GM18511 (cell line): ENCODE results near the gene CD1D.

Source experiments
- ATAC-seq: cut with Tn5 transposase; IDR thresholded peaks from one replicate; pipeline ENCODE4 v1.9.1; 2021; ENCODE audit warnings: mild to moderate bottlenecking, moderate library complexity; ENCODE audit not compliant: unreplicated experiment

Gene CD1D

GRCh38 chr1:158180741-158181576, at the start of gene CD1D:
Gene CD1D (plus strand): TSS chr1:158180895. CDS start chr1:158181102, 207 bp downstream.
- no peak for ATAC-seq

DNA sequence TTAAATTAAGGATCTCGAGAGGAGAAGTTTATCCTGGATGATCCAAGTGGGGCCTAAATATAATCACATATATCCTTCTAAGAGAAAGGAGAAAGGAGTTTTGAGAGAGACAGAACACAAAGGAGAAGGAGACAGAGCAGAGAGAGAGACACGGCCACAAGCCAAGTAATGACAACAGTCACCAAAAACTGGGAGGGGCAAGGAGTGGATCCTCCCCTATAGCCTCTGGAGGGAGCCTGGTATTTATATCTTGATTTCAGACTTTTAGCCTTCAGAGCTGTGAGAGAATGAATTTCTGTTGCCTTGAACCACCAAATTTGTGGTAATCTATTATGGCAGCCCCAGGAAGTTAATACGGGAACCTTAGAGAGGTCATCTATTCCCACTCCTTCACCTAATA, 49.5 kb upstream of the CD1D start:
- no peak for ATAC-seq

GRCh38 chr1:158140764-158141192, 39.9 kb upstream of the CD1D start:
- no peak for ATAC-seq

GRCh38 chr1:158145173-158145719, 35.4 kb upstream of the CD1D start:
- ATAC-seq = no peak

DNA sequence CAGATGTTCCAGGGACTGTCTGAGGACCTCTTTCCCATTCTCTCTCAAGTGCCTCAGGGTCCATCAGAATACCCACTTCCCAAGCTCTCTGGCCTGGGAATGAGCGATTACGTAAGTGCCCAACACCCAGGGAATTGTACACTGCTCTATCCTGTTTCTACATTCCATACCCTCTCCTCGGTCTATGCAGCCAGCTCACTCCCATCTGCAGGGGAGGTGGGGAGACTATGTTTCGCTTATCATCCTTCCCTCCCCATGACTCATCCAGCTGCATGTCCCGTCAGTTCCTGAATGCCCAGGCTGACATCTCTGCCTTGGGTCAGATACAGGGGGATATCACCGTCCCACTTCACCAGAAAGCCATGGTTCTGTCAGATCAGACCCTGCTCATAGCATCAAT, 34.5 kb upstream of the CD1D start:
- no peak for ATAC-seq

DNA sequence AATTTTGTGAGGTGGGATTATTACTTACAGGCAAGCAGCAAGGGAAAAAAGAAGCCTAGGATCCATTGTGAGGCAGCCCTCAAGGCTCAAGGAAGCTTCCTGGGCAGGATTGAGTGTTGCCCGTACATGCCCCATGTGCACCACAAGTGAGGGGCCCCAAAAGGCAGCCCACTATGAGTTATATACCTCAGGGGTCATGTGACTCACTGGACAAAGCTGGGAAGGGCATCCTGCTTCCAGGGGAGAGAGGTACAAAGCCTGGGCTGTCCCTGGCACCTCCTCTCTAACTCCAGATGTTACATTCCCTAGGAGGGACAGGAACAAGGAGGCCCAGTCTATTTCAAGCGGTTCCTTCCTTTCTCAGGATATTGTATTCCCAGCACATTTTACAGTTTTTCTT, 34.0 kb upstream of the CD1D start:
- no peak for ATAC-seq

GRCh38 chr1:158147401-158147800, 33.3 kb upstream of the CD1D start:
- ATAC-seq = no peak

GRCh38 chr1:158147869-158148268, 32.8 kb upstream of the CD1D start:
- ATAC-seq = no peak

DNA sequence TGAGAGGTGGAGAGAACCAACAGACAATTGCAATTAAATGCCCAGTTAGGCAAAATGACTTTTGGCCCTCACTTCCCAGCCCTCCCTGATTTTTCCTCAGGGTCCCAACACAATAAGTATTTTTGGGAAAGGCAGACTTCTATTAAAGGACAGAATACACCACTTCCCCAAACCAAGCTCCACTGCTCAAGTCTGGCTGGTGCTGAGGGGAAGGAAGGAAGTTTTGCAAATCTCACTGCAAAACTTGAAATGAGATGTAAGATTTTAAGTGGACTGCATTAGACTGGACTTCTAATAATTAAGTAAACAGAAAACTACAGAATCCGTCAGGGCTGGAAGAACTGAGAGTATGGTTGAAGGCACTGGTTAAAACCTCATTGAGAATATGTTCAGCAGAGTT, 32.2 kb upstream of the CD1D start:
- no peak for ATAC-seq

DNA sequence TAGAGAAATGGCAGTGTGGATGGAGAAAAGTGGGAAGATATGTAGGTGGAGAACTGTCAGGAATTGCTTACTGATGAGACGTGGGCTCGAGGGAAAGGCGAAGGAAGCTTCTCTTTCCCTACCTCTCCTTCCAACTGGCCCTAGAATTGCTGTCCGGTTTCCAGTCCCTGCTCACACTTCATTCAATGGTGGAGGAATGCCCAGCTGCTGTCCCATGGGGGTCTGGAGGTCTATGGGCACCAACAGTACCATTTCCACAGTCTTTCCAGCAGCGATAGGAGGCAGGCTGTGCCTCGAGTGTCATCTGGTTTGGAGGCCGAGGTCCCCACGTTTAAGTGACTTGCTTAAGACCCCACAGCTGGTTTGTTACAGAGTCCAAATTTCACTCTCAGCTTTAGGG, 31.5 kb upstream of the CD1D start:
- ATAC-seq = no peak

GRCh38 chr1:158149577-158150269, 31.0 kb upstream of the CD1D start:
- no peak for ATAC-seq

GRCh38 chr1:158150523-158150922, 30.2 kb upstream of the CD1D start:
- ATAC-seq = no peak

GRCh38 chr1:158153179-158153578, 27.5 kb upstream of the CD1D start:
- ATAC-seq = no peak

- no peak for ATAC-seq
These were observed 26.8 kb upstream of the CD1D start for GRCh38 chr1:158153746-158154444.

- ATAC-seq = no peak
These were observed 26.2 kb upstream of the CD1D start for GRCh38 chr1:158154501-158154900.

DNA sequence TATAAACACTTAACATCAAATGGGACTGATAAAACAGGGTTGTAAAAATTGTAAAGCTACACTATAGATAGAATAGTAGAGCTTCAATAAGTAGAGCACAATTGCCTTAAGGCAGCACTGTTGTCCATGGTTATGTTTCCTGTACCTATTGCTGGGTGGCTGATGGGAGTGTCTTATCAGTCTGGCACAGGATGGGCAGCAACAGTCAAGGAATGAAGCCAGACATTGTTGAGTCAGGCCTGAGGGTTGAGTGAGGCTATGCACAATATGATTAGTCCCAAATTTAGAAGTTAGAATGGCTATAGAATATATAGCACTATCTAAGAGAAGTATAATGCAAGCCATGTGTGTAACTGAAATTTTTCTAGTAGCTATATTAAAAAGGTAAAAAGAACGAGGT, 25.0 kb upstream of the CD1D start:
- no peak for ATAC-seq

DNA sequence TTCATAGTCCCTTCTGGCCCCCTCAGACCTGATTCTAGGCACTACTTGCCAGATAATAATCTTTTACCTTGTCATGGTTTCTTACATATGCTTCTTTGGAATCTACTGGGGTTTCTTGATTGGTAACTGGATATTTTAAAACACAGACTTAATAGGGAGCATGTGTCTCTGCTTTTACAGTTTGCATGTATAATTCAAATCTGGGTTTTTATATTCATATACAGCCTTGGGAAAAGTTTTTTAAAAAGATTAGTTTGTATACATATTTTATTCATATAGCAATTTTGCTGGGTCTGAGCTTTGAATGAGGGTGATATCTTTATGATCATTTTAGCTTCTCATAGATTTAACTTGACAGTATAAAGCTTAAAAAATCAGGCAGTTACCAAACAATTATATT, 21.1 kb upstream of the CD1D start:
- no peak for ATAC-seq

DNA sequence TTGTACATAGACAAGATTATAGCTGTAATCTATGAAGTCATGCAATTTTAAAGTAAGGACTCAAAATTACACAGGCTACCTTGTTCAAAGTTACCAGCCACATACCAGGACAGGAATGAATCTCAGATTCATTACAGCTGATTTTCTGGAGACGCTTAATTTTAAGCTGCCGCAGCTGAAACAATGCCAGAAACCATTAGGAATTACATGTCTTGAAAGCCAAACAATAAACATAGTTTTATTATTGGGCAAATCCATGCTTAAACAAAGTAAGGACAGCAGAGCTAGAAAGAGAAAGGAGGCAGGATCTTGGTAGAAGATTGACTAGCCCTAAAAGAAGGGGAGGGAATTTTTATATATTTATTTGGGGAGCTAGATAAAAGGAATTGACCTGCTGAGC, 19.2 kb upstream of the CD1D start:
- no peak for ATAC-seq

- ATAC-seq = peak; percentile 100
These were observed 17.4 kb upstream of the CD1D start for GRCh38 chr1:158163000-158163947.

DNA sequence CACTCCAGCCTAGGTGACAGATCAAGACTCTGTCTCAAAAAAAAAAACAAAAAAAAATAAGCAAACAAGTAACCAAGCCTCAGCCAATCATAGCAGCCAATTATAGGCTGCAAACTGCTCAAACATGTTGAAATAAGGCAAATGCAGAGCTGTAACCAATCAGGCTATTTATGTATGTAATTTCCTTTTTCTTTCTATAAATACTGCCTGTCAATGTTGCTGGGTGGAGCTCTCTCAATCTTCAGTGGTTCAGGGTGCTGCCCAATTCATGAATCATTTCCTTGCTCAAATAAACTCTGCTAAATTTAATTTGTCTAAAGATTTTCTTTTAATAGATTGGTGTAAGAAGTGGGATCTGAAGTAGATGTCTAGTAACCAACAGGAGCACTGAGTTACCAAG, 11.6 kb upstream of the CD1D start:
- ATAC-seq = no peak
